Breast epithelium (tissue), 4 donors: ENCODE results near the gene APOM. TPM values are rescaled to one million over a fixed set of nuclear protein-coding genes. Genes with fewer than 3 reads are reported as not detected.
A peak's percentile ranks its signal among the peaks of the same experiment; 100 is the strongest.

Experiments
- DNase-seq, 2 donors: peaks; one replicate each; pipeline ENCODE4 v3.0.0-alpha.2; 2019; ENCODE audit warnings: low spot score in 2 of 2
- H3K27ac ChIP-seq, 2 donors: fragments of 200-600 bp; sonication (generic) in 1 of 2; one replicate each; pipeline ENCODE4 v1.5.1; 2016 to 2019; ENCODE audit warnings: mild to moderate bottlenecking in 1 of 2
- H3K27me3 ChIP-seq, 2 donors: fragments of 200-600 bp; sonication (generic) in 1 of 2; one replicate each; pipeline versions ENCODE4 v1.5.1 to v1.6.0; 2017 to 2019; ENCODE audit warnings: control low read depth in 1 of 2, mild to moderate bottlenecking in 1 of 2
- H3K36me3 ChIP-seq: fragments of 200-600 bp; one replicate; pipeline ENCODE4 v1.5.1; 2019
- H3K4me1 ChIP-seq, 2 donors: fragments of 200-600 bp; sonication (generic); one replicate each; pipeline ENCODE4 v1.5.1; 2016 to 2019; ENCODE audit warnings: control low read depth in 1 of 2
- H3K4me3 ChIP-seq, 3 donors: fragments of 200-600 bp; sonication (generic); 1 replicate in 2 of 3; 2 replicates in 1 of 3; pipeline ENCODE4 v1.5.1; 2016 to 2019; ENCODE audit warnings: mild to moderate bottlenecking in 3 of 3, moderate library complexity in 2 of 3
- H3K9me3 ChIP-seq, 2 donors: fragments of 200-600 bp; sonication (generic) in 1 of 2; one replicate each; pipeline ENCODE4 v1.5.1; 2016 to 2019; ENCODE audit warnings: control low read depth in 1 of 2
- CTCF ChIP-seq, 3 donors: fragments of 450-650 bp; IDR thresholded peaks; one replicate each; pipeline ENCODE4 v1.5.1; 2016 to 2017; ENCODE audit warnings: antibody characterized with exemption in 3 of 3, mild to moderate bottlenecking in 3 of 3, moderate library complexity in 3 of 3
- POLR2A ChIP-seq: fragments of 450-650 bp; IDR thresholded peaks from one replicate; pipeline ENCODE4 v1.6.1; 2016; ENCODE audit warnings: antibody characterized with exemption, mild to moderate bottlenecking, moderate library complexity
- POLR2AphosphoS5 ChIP-seq, 3 donors: sonication (generic); formaldehyde crosslinking; IDR thresholded peaks; one replicate each; pipeline ENCODE4 v1.6.1; 2017; ENCODE audit warnings: antibody characterized with exemption in 3 of 3
- intact Hi-C: fragments of 100-400 bp; cut with DNase I; formaldehyde crosslinking; loops from one replicate; pipeline ENCODE4 v1.15.1; 2023; ENCODE audit warnings: low total_unique reads
- total RNA-seq, 3 donors: library from RNA; depleted of rRNA; stranded (reverse); fragments of >200 nt; gene quantifications; one replicate each; pipeline ENCODE4 v1.1.0, GENCODE V29; 2016

APOM gene
- total RNA-seq, result 1 to 10 TPM; 1.3 to 4.8 (median 4.6) TPM

GRCh38 chr6:31655349-31656237 lies at the start of gene APOM:
Gene APOM, plus strand, starts transcription at chr6:31655894. Its CDS starts 73 bp downstream, at chr6:31655967.
- no peaks in the 10 kb centered on the region for H3K36me3 ChIP-seq
- H3K27ac ChIP-seq, result no peak within 1 kb of the TSS
- no peak for DNase-seq
- intact Hi-C loops, result loop anchor here (10.0 kb wide), 1 partner anchor 179 kb away; no protein-coding TSS in a partner anchor
- no peaks in the 10 kb centered on the region for H3K9me3 ChIP-seq
- no peak for TF ChIP-seq CTCF (IDR thresholded peaks at IDR 0.05)
- TF ChIP-seq POLR2A, result no peak
- no peak for TF ChIP-seq POLR2AphosphoS5 (IDR thresholded peaks at IDR 0.05)
- peaks cover 12 to 15% of the 10 kb centered on the region in 2 donors for H3K4me1 ChIP-seq
- H3K4me3 ChIP-seq, result no peak within 1 kb of the TSS
- H3K27me3 ChIP-seq, result no peaks in the 10 kb centered on the region

DNA sequence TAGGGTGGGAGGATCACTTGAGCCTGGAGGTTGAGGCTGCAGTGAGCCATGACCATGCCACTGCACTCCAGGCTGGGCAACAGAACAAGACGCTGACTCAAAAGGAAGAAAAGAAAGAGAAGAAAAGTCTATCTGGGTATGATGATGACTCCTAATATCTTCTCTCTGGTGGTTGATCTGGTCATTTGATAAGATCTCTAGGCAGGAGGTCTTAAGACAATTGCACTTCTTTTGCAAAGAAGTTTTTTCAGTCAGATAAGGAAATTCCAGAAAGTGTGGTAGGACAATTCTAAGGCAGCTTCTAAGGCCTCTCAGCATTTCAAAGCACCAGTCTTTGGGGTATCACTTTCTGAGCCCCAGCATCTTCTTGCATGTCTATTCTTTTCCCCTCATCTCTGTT lies 48.4 kb upstream of the APOM start:
- DNase-seq, result no peak
- Histone ChIP-seq H3K4me1 (no peaks in the 10 kb centered on the region), H3K27me3 (no peaks in the 10 kb centered on the region), H3K4me3 (no peak overlapping the region), H3K9me3 (no peaks in the 10 kb centered on the region), H3K36me3 (no peaks in the 10 kb centered on the region), H3K27ac (no peak overlapping the region)
- intact Hi-C loops, result no loop called here
- TF ChIP-seq CTCF (IDR thresholded peaks at IDR 0.05) (no peak), POLR2AphosphoS5 (IDR thresholded peaks at IDR 0.05) (no peak), POLR2A (no peak)

DNA sequence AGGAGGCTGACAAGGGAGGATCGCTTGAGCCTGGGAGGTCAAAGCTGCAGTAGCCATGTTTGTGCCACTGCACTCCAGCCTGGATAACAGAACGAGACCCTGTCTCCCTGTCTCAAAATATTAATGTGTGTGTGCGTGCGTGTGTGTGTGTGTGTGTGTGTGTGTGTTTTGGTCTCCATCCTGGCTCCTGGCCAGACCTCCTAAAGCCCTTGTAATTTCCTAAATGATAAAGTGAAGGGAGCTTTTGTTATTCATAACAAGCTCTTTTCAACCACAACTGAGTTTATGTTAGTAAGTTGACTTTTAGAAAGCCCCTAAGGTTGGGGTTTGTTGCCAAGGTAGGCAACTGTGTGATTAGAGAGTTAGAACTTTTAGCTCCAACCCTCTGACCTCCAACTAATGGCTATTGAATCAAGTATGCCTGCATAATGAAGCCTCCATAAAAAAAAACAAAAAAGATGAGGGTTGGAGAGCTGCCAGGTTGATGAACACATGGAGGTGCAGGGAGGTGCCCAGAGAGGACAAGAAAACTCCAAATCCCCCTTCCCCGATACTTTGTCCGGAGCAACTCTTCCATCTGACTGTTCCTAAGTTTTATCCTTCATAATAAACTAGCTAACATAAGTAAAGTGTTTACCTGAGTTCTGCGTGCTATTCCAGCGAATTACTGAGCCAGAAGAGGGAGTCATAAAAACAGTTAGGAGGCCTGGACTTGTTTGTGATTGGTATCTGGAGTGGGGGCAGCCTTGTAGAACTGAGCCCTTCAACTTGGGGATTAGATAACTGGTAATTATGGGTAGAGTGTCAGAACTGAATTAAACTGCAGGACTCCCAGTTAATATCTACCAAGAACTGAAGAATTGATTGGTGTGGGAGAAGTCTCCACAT lies 45.9 kb upstream of the APOM start:
- no peaks in the 10 kb centered on the region for H3K9me3 ChIP-seq
- H3K4me1 ChIP-seq, result no peaks in the 10 kb centered on the region
- DNase-seq, result no peak
- no peaks in the 10 kb centered on the region for H3K27me3 ChIP-seq
- intact Hi-C loops, result no loop called here
- H3K4me3 ChIP-seq, result no peak overlapping the region
- H3K27ac ChIP-seq, result no peak overlapping the region
- H3K36me3 ChIP-seq, result no peaks in the 10 kb centered on the region
- no peak for TF ChIP-seq POLR2A
- no peak for TF ChIP-seq POLR2AphosphoS5 (IDR thresholded peaks at IDR 0.05)
- no peak for TF ChIP-seq CTCF (IDR thresholded peaks at IDR 0.05)

DNA sequence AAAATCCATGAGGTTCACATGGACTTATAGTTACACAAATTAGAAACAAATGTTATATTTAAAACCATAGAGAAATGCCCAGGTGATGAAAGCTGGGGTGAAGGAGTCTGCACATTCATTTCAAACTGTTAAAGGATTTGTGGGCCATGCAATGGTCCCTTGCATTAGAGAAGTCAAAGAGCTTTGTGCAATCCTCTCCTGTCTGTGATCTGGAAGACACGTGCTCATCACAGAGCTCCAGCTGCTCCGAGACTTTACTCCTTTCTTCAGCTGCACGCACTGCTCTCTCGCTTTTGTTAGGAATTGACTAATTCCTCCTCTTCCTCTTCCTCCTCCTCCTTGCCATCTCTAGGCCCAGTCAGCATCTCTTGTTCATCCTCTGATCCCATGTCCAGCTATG lies 44.7 kb upstream of the APOM start:
- no peak for DNase-seq
- H3K4me1 ChIP-seq, result no peaks in the 10 kb centered on the region
- intact Hi-C loops, result no loop called here

More for the DNA sequence above, 44.7 kb upstream of the APOM start:
- peak overlapping the region in 1 of 2 donors; percentile 7 for H3K27ac ChIP-seq
- TF ChIP-seq POLR2AphosphoS5 (IDR thresholded peaks at IDR 0.05) (no peak), POLR2A (no peak), CTCF (IDR thresholded peaks at IDR 0.05) (no peak)
- no peaks in the 10 kb centered on the region for H3K9me3 ChIP-seq
- H3K36me3 ChIP-seq, result no peaks in the 10 kb centered on the region
- H3K4me3 ChIP-seq, result no peak overlapping the region
- no peaks in the 10 kb centered on the region for H3K27me3 ChIP-seq
